OCI-LY1 (cell line): Measurements from ENCODE around the gene SULF2.

ENCODE experiments used
- EZH2 ChIP-seq: fragments of 200-600 bp; sonication (generic), shearing (Covaris generic); IDR thresholded peaks from 2 replicates; pipeline ENCODE4 v1.8.0; 2017; ENCODE audit warnings: borderline replicate concordance, mixed run types, mild to moderate bottlenecking, antibody characterized with exemption, low read length, moderate library complexity, mixed read lengths
- TF ChIP-seq, protein P1 (sequence below): fragments of 200-600 bp; sonication (generic), shearing (Covaris generic); IDR thresholded peaks from 2 replicates; pipeline ENCODE4 v1.5.1; 2017; ENCODE audit warnings: mild to moderate bottlenecking, antibody characterized with exemption, low read length, moderate library complexity, mixed read lengths

DNA sequence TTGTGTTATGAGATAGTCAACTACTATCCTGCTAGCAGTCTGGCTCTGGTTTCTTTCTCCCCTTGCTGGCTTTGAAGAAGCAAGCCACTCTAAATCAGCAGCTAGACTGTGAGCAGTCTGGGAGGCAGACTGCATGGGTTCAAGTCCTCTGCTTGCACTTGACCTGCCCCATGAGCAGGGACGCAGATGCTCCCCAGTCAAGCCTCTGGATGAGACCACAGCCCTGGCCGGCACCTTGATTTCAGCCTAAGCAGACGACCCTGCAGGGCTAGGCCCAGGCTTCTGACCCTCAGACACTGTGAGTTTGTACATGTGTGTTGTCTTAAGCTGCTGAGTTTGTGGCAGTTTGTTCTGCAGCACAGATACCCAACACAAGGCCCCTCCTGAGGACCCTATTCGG lies 105.8 kb downstream of the SULF2 start:
- TF ChIP-seq, protein P1, sequence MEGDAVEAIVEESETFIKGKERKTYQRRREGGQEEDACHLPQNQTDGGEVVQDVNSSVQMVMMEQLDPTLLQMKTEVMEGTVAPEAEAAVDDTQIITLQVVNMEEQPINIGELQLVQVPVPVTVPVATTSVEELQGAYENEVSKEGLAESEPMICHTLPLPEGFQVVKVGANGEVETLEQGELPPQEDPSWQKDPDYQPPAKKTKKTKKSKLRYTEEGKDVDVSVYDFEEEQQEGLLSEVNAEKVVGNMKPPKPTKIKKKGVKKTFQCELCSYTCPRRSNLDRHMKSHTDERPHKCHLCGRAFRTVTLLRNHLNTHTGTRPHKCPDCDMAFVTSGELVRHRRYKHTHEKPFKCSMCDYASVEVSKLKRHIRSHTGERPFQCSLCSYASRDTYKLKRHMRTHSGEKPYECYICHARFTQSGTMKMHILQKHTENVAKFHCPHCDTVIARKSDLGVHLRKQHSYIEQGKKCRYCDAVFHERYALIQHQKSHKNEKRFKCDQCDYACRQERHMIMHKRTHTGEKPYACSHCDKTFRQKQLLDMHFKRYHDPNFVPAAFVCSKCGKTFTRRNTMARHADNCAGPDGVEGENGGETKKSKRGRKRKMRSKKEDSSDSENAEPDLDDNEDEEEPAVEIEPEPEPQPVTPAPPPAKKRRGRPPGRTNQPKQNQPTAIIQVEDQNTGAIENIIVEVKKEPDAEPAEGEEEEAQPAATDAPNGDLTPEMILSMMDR = no peak
- TF ChIP-seq EZH2 = no peak
